GM13976 (cell line): ENCODE data around the gene GPC5.

Source experiments
- DNase-seq: peaks from one replicate; pipeline ENCODE4 v3.0.0; 2012; ENCODE audit warnings: low spot score
- CTCF ChIP-seq: IDR thresholded peaks from 2 replicates; pipeline ENCODE4 v1.5.1; 2012; ENCODE audit warnings: borderline replicate concordance, mild to moderate bottlenecking; ENCODE audit not compliant: insufficient read depth; ENCODE audit errors: extremely low read depth, missing control alignments, control extremely low read depth
- in situ Hi-C: fragments of 300-500 bp; cut with MboI; formaldehyde crosslinking; loops from one replicate; pipeline ENCODE4 v1.12.0; 2022; ENCODE audit warnings: low sequenced_read_pairs, mixed read lengths, inconsistent platforms; ENCODE audit not compliant: unreplicated experiment

GPC5 gene

GRCh38 chr13:92602560-92602959 lies 1204.1 kb downstream of the GPC5 start:
- in situ Hi-C loops, result no loop called here
- no peak for DNase-seq
- no peak for TF ChIP-seq CTCF

- no peak for DNase-seq
- in situ Hi-C loops, result no loop called here
- TF ChIP-seq CTCF, result no peak
Observed at GRCh38 chr13:92609376-92609775, 1211.0 kb downstream of the GPC5 start.

GRCh38 chr13:92612892-92613291 lies 1214.5 kb downstream of the GPC5 start:
- TF ChIP-seq CTCF, result no peak
- no peak for DNase-seq
- in situ Hi-C loops, result no loop called here

GRCh38 chr13:92613921-92614320 lies 1215.5 kb downstream of the GPC5 start:
- no peak for TF ChIP-seq CTCF
- DNase-seq, result no peak
- in situ Hi-C loops, result no loop called here

GRCh38 chr13:92621985-92622384 lies 1223.6 kb downstream of the GPC5 start:
- TF ChIP-seq CTCF, result no peak
- in situ Hi-C loops, result no loop called here
- DNase-seq, result no peak

GRCh38 chr13:92622905-92623304 lies 1224.5 kb downstream of the GPC5 start:
- TF ChIP-seq CTCF, result no peak
- no peak for DNase-seq
- in situ Hi-C loops, result no loop called here

GRCh38 chr13:92626274-92626673 lies 1227.9 kb downstream of the GPC5 start:
- in situ Hi-C loops, result no loop called here
- no peak for TF ChIP-seq CTCF
- DNase-seq, result no peak
